GM23248 (cell line): ENCODE measurements around the gene CALN1. TPM values are rescaled to one million over a fixed set of nuclear protein-coding genes. Genes with fewer than 3 reads are reported as not detected.

Experiments
- DNase-seq: peaks from one replicate; pipeline ENCODE4 v3.0.0-alpha.2; 2015
- H2AFZ ChIP-seq: fragments of 200-600 bp; sonication (generic); 2 replicates; pipeline ENCODE4 v1.6.1; 2016; ENCODE audit warnings: antibody characterized with exemption
- H3F3A ChIP-seq: fragments of 200-600 bp; sonication (generic); 2 replicates; pipeline ENCODE4 v1.6.1; 2016; ENCODE audit warnings: mild to moderate bottlenecking, antibody characterized with exemption, mixed run types; ENCODE audit not compliant: insufficient read depth
- H3K27ac ChIP-seq: fragments of 200-600 bp; sonication (generic); 2 replicates; pipeline ENCODE4 v1.5.1; 2016; ENCODE audit warnings: mild to moderate bottlenecking
- H3K27me3 ChIP-seq: fragments of 200-600 bp; sonication (generic); replicated peaks from 2 replicates; pipeline ENCODE4 v1.6.1; 2016; ENCODE audit warnings: mild to moderate bottlenecking; ENCODE audit not compliant: insufficient read depth
- H3K36me3 ChIP-seq: fragments of 200-600 bp; sonication (generic); 2 replicates; pipeline ENCODE4 v1.6.1; 2016; ENCODE audit warnings: low read depth, mild to moderate bottlenecking
- H3K4me1 ChIP-seq: fragments of 200-600 bp; sonication (generic); 2 replicates; pipeline ENCODE4 v1.6.1; 2016; ENCODE audit warnings: mild to moderate bottlenecking; ENCODE audit not compliant: insufficient read depth
- H3K4me2 ChIP-seq: fragments of 200-600 bp; sonication (generic); one replicate; pipeline ENCODE4 v1.6.1; 2016; ENCODE audit warnings: mild to moderate bottlenecking; ENCODE audit not compliant: unreplicated experiment
- H3K4me3 ChIP-seq: fragments of 200-600 bp; sonication (generic); 2 replicates; pipeline ENCODE4 v1.5.1; 2016; ENCODE audit warnings: mild to moderate bottlenecking
- H3K79me2 ChIP-seq: fragments of 200-600 bp; sonication (generic); 2 replicates; pipeline ENCODE4 v1.6.1; 2016; ENCODE audit warnings: mild to moderate bottlenecking; ENCODE audit not compliant: insufficient read depth
- H3K9ac ChIP-seq: fragments of 200-600 bp; sonication (generic); 2 replicates; pipeline ENCODE4 v1.6.1; 2016; ENCODE audit warnings: mild to moderate bottlenecking
- H3K9me2 ChIP-seq: fragments of 200-600 bp; sonication (generic); 2 replicates; pipeline ENCODE4 v1.6.1; 2016; ENCODE audit warnings: mixed run types, mild to moderate bottlenecking, moderate library complexity; ENCODE audit not compliant: insufficient read depth
- H3K9me3 ChIP-seq: fragments of 200-600 bp; sonication (generic); one replicate; pipeline ENCODE4 v1.6.1; 2017; ENCODE audit warnings: low read depth
- H4K20me1 ChIP-seq: fragments of 200-600 bp; sonication (generic); 2 replicates; pipeline ENCODE4 v1.6.0; 2016; ENCODE audit not compliant: insufficient read depth
- EZH2 ChIP-seq: fragments of 200-600 bp; sonication (generic); IDR thresholded peaks from 2 replicates; pipeline ENCODE4 v1.6.1; 2018; ENCODE audit warnings: antibody characterized with exemption, mild to moderate bottlenecking; ENCODE audit not compliant: insufficient read depth, poor library complexity, severe bottlenecking
- EZH2phosphoT487 ChIP-seq: fragments of 200-600 bp; sonication (generic); IDR thresholded peaks from 2 replicates; pipeline ENCODE4 v1.6.1; 2018; ENCODE audit warnings: antibody characterized with exemption, moderate library complexity, mild to moderate bottlenecking, low read depth; ENCODE audit not compliant: insufficient read depth
- WGBS, 2 experiments: methylation state at CpG; one replicate each; pipeline ENCODE4 v1.1.6; 2015 to 2017; ENCODE audit warnings: low lambda C conversion rate in 2 of 2, low coverage in 1 of 2; ENCODE audit errors: missing lambda C conversion rate in 2 of 2; 5-methylcytosine and 5-hydroxymethylcytosine counted together
- in situ Hi-C: fragments of 300-500 bp; cut with MboI; formaldehyde crosslinking; loops from 2 replicates; pipeline ENCODE4 v1.15.0; 2020
- polyA plus RNA-seq: library from polyadenylated mRNA; unstranded; fragments of >200 nt; fragmentation: Nextera tagmentation; extraction: Ambion mirVana; gene quantifications from 2 replicates; pipeline ENCODE4 v1.2.1, GENCODE V29; 2016
- total RNA-seq: library from RNA; depleted of rRNA; stranded (reverse); fragments of >200 nt; shearing (Covaris generic); gene quantifications from 2 replicates; pipeline ENCODE4 v1.2.3, GENCODE V29; 2014

The CALN1 gene
- total and polyA plus RNA-seq, 2 experiments from 2014 or later: not detected

DNA sequence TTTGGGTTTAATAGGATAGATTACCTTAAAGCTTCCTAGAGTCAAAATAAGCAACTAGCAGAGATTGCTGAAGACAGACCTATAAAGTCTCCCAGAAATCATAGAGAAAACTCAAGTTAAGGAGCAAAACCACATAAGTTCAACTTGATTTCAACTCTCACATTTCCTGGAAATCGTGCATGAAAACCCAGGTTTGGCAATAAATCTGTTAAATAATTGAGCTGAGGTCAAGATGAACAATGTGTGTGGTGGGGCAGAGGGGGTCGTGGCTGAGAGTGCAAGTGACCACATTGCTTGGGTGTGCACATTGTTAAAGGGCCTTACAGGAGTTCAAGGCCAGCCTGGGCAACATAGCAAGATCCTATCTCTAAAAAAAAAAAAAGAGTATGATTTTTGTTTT lies 643.7 kb downstream of the CALN1 start:
- WGBS, 2 experiments: 5 to 6% methylated on average over 2 of the region's 2 CpGs
- H3K4me3 ChIP-seq: no peak overlapping the region

GRCh38 chr7:71766016-71766415 lies 646.1 kb downstream of the CALN1 start:
- no peaks in the 10 kb centered on the region for H3F3A ChIP-seq
- H3K27ac ChIP-seq: no peak overlapping the region
- no peak overlapping the region for H3K4me2 ChIP-seq
- no peak for TF ChIP-seq EZH2phosphoT487
- no peak for TF ChIP-seq EZH2
- no peak for DNase-seq
- no peaks in the 10 kb centered on the region for H3K9me2 ChIP-seq
- H2AFZ ChIP-seq: no peak overlapping the region
- H3K27me3 ChIP-seq: no peaks in the 10 kb centered on the region
- no peaks in the 10 kb centered on the region for H3K9me3 ChIP-seq
- no peak overlapping the region for H3K4me3 ChIP-seq
- in situ Hi-C loops: loop anchor here (25.0 kb wide), 1 partner anchor 1021 kb away; no protein-coding TSS in a partner anchor
- H3K36me3 ChIP-seq: no peaks in the 10 kb centered on the region
- no peak overlapping the region for H3K9ac ChIP-seq
- no peaks in the 10 kb centered on the region for H3K4me1 ChIP-seq
- H3K79me2 ChIP-seq: no peaks in the 10 kb centered on the region
- no peaks in the 10 kb centered on the region for H4K20me1 ChIP-seq

More for the DNA sequence above, 643.7 kb downstream of the CALN1 start:
- no peak overlapping the region for H3K4me2 ChIP-seq
- H3K9me3 ChIP-seq: no peaks in the 10 kb centered on the region
- in situ Hi-C loops: loop anchor here (25.0 kb wide), 1 partner anchor 1019 kb away; no protein-coding TSS in a partner anchor
- DNase-seq: no peak
- no peak overlapping the region for H3K27ac ChIP-seq
- H3K9me2 ChIP-seq: no peaks in the 10 kb centered on the region
- H3K4me1 ChIP-seq: no peaks in the 10 kb centered on the region
- no peaks in the 10 kb centered on the region for H3K27me3 ChIP-seq
- no peak overlapping the region for H2AFZ ChIP-seq
- no peak for TF ChIP-seq EZH2phosphoT487
- TF ChIP-seq EZH2: no peak
- H3K36me3 ChIP-seq: no peaks in the 10 kb centered on the region
- H3K9ac ChIP-seq: no peak overlapping the region
- no peaks in the 10 kb centered on the region for H4K20me1 ChIP-seq
- no peaks in the 10 kb centered on the region for H3F3A ChIP-seq
- no peaks in the 10 kb centered on the region for H3K79me2 ChIP-seq

- H3K79me2 ChIP-seq: no peaks in the 10 kb centered on the region
- H3K9me3 ChIP-seq: no peaks in the 10 kb centered on the region
- H3K4me1 ChIP-seq: no peaks in the 10 kb centered on the region
- DNase-seq: no peak
- no peak overlapping the region for H3K27ac ChIP-seq
- H3K9ac ChIP-seq: no peak overlapping the region
- no peaks in the 10 kb centered on the region for H3F3A ChIP-seq
- no peaks in the 10 kb centered on the region for H3K36me3 ChIP-seq
- H3K4me2 ChIP-seq: no peak overlapping the region
- no peaks in the 10 kb centered on the region for H4K20me1 ChIP-seq
- H3K4me3 ChIP-seq: no peak overlapping the region
- TF ChIP-seq EZH2 (no peak), EZH2phosphoT487 (no peak)
- in situ Hi-C loops: loop anchor here (25.0 kb wide), 1 partner anchor 1026 kb away; no protein-coding TSS in a partner anchor
- no peaks in the 10 kb centered on the region for H3K9me2 ChIP-seq
- no peaks in the 10 kb centered on the region for H3K27me3 ChIP-seq
- no peak overlapping the region for H2AFZ ChIP-seq
These were observed 650.8 kb downstream of the CALN1 start for GRCh38 chr7:71761336-71761735.

DNA sequence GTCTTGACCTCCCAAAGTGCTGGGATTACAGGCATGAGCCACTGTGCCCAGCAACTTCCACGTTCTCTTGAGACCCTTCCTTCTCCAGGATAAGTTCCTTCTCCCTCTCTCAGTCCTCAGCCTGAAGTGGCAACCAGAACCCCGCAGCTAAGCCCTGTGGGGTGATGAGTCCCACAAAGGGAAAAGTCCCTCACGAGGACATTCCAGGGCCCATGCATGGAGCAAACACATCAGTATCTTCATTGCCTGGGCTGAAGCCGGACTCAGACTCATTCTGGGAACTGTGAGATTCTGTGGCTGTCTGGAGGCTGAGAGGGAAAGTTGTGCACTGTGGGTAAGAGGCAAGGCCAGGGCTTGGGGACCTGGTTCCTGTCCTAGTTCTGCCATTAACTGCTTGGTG lies 657.3 kb downstream of the CALN1 start:
- in situ Hi-C loops: loop anchor here (10.0 to 25.0 kb wide), 2 partner anchors 880 to 1032 kb away; no protein-coding TSS in a partner anchor
- Histone ChIP-seq H3K27ac (no peak overlapping the region), H3K4me2 (no peak overlapping the region), H3K79me2 (no peaks in the 10 kb centered on the region), H3K4me3 (no peak overlapping the region), H3K9me3 (no peaks in the 10 kb centered on the region), H3K9me2 (no peaks in the 10 kb centered on the region), H2AFZ (no peak overlapping the region), H3K27me3 (0 out of 2 replicates have a peak, but pooled peaks cover 5% of the 10 kb centered on the region), H3K36me3 (no peaks in the 10 kb centered on the region), H3K9ac (no peak overlapping the region), H3F3A (no peaks in the 10 kb centered on the region), H3K4me1 (0 out of 2 replicates have a peak, but pooled peaks cover 3% of the 10 kb centered on the region), H4K20me1 (no peaks in the 10 kb centered on the region)
- no peak for DNase-seq
- 34% methylated on average over 4 of the region's 4 CpGs for WGBS, 2 experiments
- TF ChIP-seq EZH2phosphoT487: no peak
- no peak for TF ChIP-seq EZH2
